Measurements from ENCODE around the gene RBPJ.

RBPJ gene

DNA sequence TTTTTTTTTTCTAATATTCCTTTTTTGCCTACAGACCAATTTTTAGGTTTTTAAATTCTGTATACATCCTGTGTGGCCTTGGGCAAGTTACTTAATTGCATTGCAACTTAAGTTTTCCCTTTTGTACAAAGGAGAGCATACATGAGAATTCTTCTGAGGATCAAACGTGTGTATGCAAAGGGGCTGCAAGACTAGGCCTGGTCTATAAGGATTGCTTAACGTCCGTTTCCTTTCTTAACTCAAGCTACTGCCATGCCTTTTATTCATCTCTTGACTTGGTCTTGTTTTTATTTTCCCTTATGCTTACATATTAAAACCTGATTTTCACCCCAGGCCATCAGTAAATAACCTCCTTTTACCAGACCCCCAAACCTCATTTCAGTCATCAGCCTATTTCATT, 13.6 kb downstream of the RBPJ start:
- no peak overlapping the region for H3K4me3 ChIP-seq (ENCODE audit: low read length)
- TF ChIP-seq, protein P1, sequence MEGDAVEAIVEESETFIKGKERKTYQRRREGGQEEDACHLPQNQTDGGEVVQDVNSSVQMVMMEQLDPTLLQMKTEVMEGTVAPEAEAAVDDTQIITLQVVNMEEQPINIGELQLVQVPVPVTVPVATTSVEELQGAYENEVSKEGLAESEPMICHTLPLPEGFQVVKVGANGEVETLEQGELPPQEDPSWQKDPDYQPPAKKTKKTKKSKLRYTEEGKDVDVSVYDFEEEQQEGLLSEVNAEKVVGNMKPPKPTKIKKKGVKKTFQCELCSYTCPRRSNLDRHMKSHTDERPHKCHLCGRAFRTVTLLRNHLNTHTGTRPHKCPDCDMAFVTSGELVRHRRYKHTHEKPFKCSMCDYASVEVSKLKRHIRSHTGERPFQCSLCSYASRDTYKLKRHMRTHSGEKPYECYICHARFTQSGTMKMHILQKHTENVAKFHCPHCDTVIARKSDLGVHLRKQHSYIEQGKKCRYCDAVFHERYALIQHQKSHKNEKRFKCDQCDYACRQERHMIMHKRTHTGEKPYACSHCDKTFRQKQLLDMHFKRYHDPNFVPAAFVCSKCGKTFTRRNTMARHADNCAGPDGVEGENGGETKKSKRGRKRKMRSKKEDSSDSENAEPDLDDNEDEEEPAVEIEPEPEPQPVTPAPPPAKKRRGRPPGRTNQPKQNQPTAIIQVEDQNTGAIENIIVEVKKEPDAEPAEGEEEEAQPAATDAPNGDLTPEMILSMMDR (IDR thresholded peaks at IDR 0.05; ENCODE audit: insufficient read depth, low read depth, low read length, missing control alignments): no peak
- peak; percentile 42 for DNase-seq (ENCODE audit: low read depth)

DNA sequence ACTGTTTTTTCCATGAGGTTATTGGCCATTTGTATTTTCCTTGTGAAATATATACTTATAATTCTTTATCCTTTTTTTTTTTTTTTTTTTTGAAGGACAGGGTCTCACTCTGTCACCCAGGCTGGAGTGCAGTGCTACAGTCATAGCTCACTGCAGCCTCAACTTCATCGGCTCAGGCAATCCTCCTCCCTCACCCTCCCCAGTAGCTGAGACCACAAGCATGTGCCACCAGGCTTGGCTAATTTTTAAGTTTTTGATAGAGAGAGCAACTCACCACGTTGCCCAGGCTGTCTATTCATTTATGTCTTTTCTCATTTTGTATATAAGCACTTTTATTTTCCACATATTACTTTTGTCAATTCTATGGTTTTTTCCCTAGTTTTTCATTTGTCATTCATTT, 16.8 kb downstream of the RBPJ start:
- no peak for DNase-seq (ENCODE audit: low read depth)
- TF ChIP-seq, protein P1 (IDR thresholded peaks at IDR 0.05; ENCODE audit: insufficient read depth, low read depth, low read length, missing control alignments): no peak
- no peak overlapping the region for H3K4me3 ChIP-seq (ENCODE audit: low read length)

DNA sequence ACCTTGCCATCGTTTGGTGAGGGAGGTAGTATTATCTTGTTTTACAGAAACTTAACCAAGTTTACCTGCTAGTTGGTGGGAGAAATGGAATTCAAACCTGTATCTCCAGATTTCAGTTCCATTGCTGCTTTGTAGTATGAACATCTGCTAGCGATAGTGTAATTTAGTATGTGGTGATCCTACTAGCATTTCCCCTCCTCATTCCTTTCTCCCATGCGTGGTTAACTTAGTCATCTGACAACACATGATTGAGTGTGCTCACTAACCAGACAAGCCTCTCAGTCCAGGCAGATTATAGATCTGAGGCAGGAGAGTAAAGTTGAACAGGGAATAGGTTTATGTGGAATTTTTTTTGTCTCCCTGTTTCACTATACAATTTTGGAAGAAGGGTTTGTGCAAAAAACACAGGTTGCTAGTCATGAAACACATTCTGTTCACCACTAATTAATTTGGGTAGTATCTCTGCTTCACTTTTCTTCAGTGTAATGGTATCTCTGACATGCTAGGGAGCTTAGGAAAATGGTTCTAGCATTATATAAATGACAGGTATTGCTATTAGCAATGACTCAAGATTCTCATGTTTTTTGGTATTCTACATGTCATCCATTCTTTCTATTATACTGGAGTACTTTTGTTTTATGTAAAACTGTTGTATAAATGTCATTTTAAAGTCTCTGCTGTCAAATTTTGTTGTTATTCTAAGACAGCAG, 21.7 kb downstream of the RBPJ start:
- H3K4me3 ChIP-seq (ENCODE audit: low read length): no peak overlapping the region
- peak; percentile 92 for DNase-seq (ENCODE audit: low read depth)
- TF ChIP-seq, protein P1 (IDR thresholded peaks at IDR 0.05; ENCODE audit: insufficient read depth, low read depth, low read length, missing control alignments): no peak

DNA sequence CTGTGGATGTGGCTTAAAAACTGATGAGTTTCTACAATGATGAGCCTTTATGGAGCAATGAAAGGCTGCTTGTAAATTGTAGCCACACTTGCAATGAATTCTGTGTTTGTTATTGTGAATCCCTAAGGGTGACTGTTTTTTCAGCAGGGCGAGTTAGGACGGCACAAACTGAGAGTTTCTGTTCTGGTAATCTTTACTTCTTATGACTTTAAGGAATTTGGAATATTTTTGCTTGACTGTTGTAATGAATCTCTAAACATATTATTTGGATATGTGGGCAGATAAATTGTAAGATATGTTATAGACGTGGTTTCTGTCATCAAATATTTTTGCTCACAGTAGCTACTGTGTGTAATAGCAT, 22.2 kb downstream of the RBPJ start:
- TF ChIP-seq, protein P1 (IDR thresholded peaks at IDR 0.05; ENCODE audit: insufficient read depth, low read depth, low read length, missing control alignments): no peak
- H3K4me3 ChIP-seq (ENCODE audit: low read length): no peak overlapping the region
- DNase-seq (ENCODE audit: low read depth): peak; percentile 46

DNA sequence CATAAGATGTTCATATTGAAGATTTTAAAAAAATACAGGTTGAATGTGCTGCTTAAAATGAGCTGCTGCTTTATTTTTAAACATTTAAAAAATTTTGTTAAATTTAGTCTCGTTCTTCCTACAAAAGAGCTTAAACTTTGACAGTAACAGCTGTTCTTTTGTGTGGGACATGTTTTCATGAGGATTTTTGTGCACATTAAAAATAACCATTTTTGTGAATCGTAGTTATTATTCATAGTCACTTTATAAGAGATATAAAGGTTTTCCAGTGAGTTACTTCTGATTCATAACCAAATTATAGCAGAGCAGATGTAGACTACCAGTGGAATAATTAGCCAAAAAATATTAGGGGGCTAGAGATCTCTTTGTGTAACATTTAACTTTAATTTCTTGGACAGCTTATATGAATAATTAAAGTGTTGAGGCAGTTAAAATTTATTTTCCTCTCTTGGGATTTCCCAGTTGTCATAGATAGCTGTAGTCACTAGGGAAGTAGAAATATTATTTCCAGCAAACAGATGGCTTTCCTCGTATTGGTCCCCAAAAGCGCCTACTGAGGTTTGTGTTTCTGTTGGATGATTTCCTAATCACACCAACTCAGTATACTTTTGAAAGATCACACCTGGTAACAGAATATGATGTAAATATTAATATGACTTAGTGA, 24.2 kb downstream of the RBPJ start:
- H3K4me3 ChIP-seq (ENCODE audit: low read length): no peak overlapping the region
- DNase-seq (ENCODE audit: low read depth): no peak
- TF ChIP-seq, protein P1 (IDR thresholded peaks at IDR 0.05; ENCODE audit: insufficient read depth, low read depth, low read length, missing control alignments): no peak

DNA sequence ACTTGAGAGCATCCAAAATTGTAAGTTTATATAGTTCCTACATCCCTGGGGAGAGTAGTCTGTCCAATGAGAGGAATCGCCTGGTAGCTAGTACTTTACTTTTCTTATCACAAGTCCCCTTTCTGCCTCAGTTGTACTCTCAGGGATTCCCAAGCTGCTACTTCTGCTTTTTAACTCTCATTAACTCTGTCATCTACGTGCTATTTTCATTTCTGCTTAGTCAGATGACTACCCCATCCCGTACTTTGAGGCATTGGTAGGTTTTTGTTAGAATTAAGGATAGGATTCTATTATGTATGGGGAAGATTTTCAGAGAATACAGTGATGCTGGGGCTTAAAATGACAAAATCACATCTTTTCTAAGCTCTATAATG, 24.7 kb downstream of the RBPJ start:
- no peak for DNase-seq (ENCODE audit: low read depth)
- H3K4me3 ChIP-seq (ENCODE audit: low read length): no peak overlapping the region
- TF ChIP-seq, protein P1 (IDR thresholded peaks at IDR 0.05; ENCODE audit: insufficient read depth, low read depth, low read length, missing control alignments): no peak

DNA sequence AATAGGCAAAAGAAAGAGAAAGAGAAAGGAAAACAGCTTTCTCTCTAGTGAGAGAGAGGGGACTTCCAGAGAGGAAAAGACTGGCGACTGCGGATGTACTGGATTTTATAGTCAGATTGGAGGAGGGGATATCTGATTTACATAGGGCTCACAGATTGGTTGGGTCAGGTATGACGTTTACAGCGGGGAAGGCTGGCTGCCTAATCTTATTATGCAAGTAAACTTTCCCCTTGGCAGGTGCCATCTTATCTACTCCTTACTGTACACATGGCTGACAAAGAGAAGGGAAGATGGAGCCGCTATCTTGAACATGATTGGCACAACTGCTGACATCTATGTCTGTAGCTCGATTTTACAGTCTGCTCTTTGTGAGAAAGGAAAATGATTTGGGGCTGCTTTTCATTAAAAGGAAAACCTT, 25.4 kb downstream of the RBPJ start:
- TF ChIP-seq, protein P1 (IDR thresholded peaks at IDR 0.05; ENCODE audit: insufficient read depth, low read depth, low read length, missing control alignments): no peak
- no peak overlapping the region for H3K4me3 ChIP-seq (ENCODE audit: low read length)
- DNase-seq (ENCODE audit: low read depth): no peak
